ENCODE measurements around the gene REM2.

- TF ChIP-seq CTCF (optimal IDR thresholded peaks at IDR 0.05 in 1 of 3, IDR thresholded peaks at IDR 0.05 in 1 of 3, conservative IDR thresholded peaks at IDR 0.05 in 1 of 3; ENCODE audit: extremely low read depth in 1 of 3, insufficient read depth in 2 of 3, low read length in 3 of 3) (no peak), EZH2 (IDR thresholded peaks at IDR 0.05; ENCODE audit: low read length) (no peak)
Observed at GRCh38 chr14:22896356-22896755, 13.3 kb downstream of the REM2 start.
